ENCODE data around the gene TIMM44. TPM values are rescaled to one million over a fixed set of nuclear protein-coding genes. Genes with fewer than 3 reads are reported as not detected.

Gene TIMM44
- total RNA-seq, 4 donors from 2014 or later: 59.7 to 102 (median 71.8) TPM

DNA sequence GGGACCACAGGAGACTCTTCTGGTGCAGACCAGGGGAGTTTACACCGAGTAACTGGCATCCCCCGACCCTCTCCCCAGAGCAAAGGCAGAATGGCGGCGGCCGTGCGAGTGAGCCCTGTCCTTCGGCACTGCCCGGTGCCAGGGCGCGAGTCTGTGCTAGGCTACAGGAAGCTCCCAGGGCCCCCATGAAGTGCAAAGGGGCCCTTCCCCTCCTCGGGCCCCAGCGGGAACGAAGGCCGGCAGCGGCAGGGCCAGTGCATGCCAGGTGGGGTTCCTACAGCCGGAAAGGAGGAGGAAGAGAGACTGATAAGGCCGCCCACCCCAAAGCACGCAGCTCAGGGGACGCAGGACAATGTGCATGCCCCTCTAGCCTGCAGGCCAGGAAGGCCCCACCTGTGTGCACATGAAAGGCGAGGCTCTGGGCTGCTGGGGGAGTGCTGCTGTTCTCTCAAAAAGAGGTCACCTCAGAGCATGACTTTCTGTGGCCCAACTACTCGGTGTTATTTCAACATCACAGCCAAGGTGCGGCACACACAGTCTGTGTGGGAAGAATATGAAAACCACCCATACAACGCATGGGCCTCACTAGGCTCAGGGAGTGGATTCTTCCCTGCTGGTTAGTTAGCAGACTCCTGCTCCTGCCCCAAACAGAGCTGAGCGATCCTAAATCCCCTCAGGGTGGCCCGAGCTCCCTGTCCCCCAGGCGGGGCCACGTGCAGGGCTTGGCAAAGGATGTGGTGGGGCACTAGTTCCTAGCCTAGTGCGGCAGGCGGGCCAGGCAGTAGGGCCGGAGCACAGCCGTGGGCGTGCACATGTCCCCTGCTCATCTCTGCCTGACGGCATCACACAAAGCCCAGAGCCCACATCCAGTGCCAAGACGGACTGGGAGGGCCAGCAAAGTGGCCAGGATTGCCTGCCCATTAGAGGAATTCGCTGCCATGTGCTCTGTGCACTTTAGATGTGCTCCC lies 28.4 kb upstream of the TIMM44 start:
- in situ Hi-C loops (cut with MboI; ENCODE audit: low pct_ligation_motif_present in 1 of 4, low pct_unique_long_range_greater_than_20kb in 1 of 4, low sequenced_read_pairs in 3 of 4) (loop anchor here in 1 of 4 donors (25.0 kb wide), 1 partner anchor 265 kb away; no protein-coding TSS in a partner anchor), intact Hi-C loops (cut with DNase I; ENCODE audit: low total_unique reads) (no loop called here)
- H3K4me1 ChIP-seq: no peaks in the 10 kb centered on the region
- peaks cover 0 to 24% (median 8%) of the 10 kb centered on the region in 4 donors for H3K36me3 ChIP-seq
- H3K27ac ChIP-seq: no peak overlapping the region
- TF ChIP-seq POLR2AphosphoS5 (IDR thresholded peaks at IDR 0.05): no peak
- TF ChIP-seq, protein P1, sequence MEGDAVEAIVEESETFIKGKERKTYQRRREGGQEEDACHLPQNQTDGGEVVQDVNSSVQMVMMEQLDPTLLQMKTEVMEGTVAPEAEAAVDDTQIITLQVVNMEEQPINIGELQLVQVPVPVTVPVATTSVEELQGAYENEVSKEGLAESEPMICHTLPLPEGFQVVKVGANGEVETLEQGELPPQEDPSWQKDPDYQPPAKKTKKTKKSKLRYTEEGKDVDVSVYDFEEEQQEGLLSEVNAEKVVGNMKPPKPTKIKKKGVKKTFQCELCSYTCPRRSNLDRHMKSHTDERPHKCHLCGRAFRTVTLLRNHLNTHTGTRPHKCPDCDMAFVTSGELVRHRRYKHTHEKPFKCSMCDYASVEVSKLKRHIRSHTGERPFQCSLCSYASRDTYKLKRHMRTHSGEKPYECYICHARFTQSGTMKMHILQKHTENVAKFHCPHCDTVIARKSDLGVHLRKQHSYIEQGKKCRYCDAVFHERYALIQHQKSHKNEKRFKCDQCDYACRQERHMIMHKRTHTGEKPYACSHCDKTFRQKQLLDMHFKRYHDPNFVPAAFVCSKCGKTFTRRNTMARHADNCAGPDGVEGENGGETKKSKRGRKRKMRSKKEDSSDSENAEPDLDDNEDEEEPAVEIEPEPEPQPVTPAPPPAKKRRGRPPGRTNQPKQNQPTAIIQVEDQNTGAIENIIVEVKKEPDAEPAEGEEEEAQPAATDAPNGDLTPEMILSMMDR (IDR thresholded peaks at IDR 0.05): no peak
- TF ChIP-seq POLR2A (IDR thresholded peaks at IDR 0.05): no peak
- no peak for TF ChIP-seq EP300 (IDR thresholded peaks at IDR 0.05; ENCODE audit: low read depth)
- DNase-seq: no peak
- H3K9me3 ChIP-seq: no peaks in the 10 kb centered on the region
- no peaks in the 10 kb centered on the region for H3K27me3 ChIP-seq
- no peak overlapping the region for H3K4me3 ChIP-seq
- 84 to 100% methylated on average over 4 to 35 of the region's 35 CpGs for WGBS, 2 donors (ENCODE audit: low coverage in 1 of 2)

DNA sequence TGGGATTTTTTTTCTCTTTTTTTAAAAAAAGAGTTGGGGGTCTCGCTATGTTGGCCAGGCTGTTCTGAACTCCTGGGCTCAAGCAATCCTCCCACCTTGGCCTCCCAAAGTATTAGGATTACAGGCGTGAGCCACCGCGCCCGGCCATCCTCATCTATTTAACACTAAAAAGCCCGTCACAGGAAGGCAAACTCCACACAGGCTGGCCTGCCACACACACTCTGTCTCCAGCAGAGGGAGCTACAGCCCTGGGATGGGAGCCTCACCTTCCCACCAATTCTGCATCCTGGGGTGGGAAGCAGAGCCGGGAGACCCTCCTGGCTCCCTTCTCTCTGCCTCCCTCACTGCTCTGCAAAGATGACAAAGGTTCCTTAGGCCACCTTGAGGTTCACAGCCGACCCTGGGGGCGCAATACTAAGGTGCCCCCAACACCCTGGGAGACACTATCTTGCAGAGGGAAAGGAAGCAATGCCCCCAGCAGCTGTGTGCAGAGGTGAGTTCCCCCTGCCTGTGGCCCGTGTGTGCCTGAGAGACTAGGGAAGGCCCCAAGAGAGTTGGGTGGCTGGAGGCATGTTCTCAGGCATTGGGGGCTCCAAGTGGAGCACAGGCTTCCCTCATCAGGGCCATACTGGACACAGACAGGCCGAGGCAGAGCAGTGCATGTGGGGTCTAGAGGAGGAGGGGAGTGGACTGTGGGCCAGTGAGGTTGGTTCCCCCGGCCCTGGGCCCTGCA lies 27.4 kb upstream of the TIMM44 start:
- no peaks in the 10 kb centered on the region for H3K9me3 ChIP-seq
- DNase-seq: peak; percentile 18
- H3K4me3 ChIP-seq: no peak overlapping the region
- H3K36me3 ChIP-seq: peaks cover 0 to 32% (median 9%) of the 10 kb centered on the region in 4 donors
- in situ Hi-C loops (cut with MboI; ENCODE audit: low pct_ligation_motif_present in 1 of 4, low pct_unique_long_range_greater_than_20kb in 1 of 4, low sequenced_read_pairs in 3 of 4): loop anchor here in 1 of 4 donors (25.0 kb wide), 1 partner anchor 266 kb away; no protein-coding TSS in a partner anchor
- 67 to 78% methylated on average over 6 to 12 of the region's 12 CpGs for WGBS, 2 donors (ENCODE audit: low coverage in 1 of 2)
- TF ChIP-seq POLR2AphosphoS5 (IDR thresholded peaks at IDR 0.05) (no peak), EP300 (IDR thresholded peaks at IDR 0.05; ENCODE audit: low read depth) (no peak), POLR2A (IDR thresholded peaks at IDR 0.05) (no peak)
- TF ChIP-seq, protein P1 (IDR thresholded peaks at IDR 0.05): peak; percentile 39 to 66 (median 55)
- H3K4me1 ChIP-seq: no peaks in the 10 kb centered on the region
- H3K27me3 ChIP-seq: no peaks in the 10 kb centered on the region
- intact Hi-C loops (cut with DNase I; ENCODE audit: low total_unique reads): no loop called here
- H3K27ac ChIP-seq: no peak overlapping the region

DNA sequence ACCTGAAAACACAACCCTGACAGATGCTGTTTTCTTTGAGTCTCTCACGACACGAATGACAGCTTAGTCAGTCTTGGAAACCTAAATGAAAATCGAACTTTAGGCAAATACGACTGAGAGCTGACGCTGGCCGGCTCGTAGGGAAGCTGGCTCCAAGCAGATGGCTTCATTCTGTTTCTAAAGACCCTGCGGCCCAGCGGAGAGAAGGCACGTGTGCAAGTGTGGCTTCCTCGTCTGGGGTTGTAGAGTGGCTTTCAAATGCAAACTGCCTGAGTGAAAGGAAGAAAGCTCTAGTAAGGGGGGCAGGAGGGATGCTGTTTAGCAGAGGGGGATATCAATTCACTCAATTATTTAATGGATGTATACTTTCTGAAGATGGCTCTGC lies 26.1 kb upstream of the TIMM44 start:
- Histone ChIP-seq H3K27ac (no peak overlapping the region), H3K4me3 (no peak overlapping the region), H3K4me1 (no peaks in the 10 kb centered on the region), H3K27me3 (no peaks in the 10 kb centered on the region), H3K9me3 (no peaks in the 10 kb centered on the region), H3K36me3 (peaks cover 0 to 38% (median 9%) of the 10 kb centered on the region in 4 donors)
- WGBS, 2 donors (ENCODE audit: low coverage in 1 of 2): 72 to 91% methylated on average over 7 to 11 of the region's 11 CpGs
- TF ChIP-seq POLR2AphosphoS5 (IDR thresholded peaks at IDR 0.05): no peak
- TF ChIP-seq EP300 (IDR thresholded peaks at IDR 0.05; ENCODE audit: low read depth): no peak
- TF ChIP-seq, protein P1 (IDR thresholded peaks at IDR 0.05): no peak
- no peak for TF ChIP-seq POLR2A (IDR thresholded peaks at IDR 0.05)
- no peak for DNase-seq
- intact Hi-C loops (cut with DNase I; ENCODE audit: low total_unique reads): no loop called here
- in situ Hi-C loops (cut with MboI; ENCODE audit: low pct_ligation_motif_present in 1 of 4, low pct_unique_long_range_greater_than_20kb in 1 of 4, low sequenced_read_pairs in 3 of 4): loop anchor here in 1 of 4 donors (25.0 kb wide), 1 partner anchor 268 kb away; no protein-coding TSS in a partner anchor
